ENCODE measurements around the gene DISC1. TPM values are rescaled to one million over a fixed set of nuclear protein-coding genes. Genes with fewer than 3 reads are reported as not detected.

DISC1 gene
- total RNA-seq, 1 experiment from 2014 or later: 13.5 TPM

DNA sequence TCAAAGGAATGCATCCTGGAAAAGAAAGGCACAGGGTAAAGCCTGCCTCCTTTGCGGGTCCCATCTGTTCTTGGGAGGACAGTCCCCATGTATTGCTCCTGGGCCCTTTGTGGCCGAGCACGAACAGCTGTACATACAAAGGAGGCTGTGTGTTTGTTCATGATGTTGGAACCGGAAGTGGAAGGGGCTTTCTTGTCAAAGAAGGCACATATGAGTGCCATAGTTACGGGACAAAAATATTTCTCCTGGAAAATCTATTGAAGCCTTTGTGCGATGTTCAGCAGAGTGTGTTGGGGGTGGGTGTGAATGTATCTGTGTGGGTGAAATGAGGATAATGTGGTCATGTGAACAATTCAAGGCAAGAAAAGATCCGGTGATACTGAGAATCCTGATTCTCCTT, 297.6 kb downstream of the DISC1 start:
- TF ChIP-seq, protein P1, sequence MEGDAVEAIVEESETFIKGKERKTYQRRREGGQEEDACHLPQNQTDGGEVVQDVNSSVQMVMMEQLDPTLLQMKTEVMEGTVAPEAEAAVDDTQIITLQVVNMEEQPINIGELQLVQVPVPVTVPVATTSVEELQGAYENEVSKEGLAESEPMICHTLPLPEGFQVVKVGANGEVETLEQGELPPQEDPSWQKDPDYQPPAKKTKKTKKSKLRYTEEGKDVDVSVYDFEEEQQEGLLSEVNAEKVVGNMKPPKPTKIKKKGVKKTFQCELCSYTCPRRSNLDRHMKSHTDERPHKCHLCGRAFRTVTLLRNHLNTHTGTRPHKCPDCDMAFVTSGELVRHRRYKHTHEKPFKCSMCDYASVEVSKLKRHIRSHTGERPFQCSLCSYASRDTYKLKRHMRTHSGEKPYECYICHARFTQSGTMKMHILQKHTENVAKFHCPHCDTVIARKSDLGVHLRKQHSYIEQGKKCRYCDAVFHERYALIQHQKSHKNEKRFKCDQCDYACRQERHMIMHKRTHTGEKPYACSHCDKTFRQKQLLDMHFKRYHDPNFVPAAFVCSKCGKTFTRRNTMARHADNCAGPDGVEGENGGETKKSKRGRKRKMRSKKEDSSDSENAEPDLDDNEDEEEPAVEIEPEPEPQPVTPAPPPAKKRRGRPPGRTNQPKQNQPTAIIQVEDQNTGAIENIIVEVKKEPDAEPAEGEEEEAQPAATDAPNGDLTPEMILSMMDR (IDR thresholded peaks at IDR 0.05; ENCODE audit: insufficient read depth in 1 of 2, low read depth in 1 of 2, low read length in 1 of 2, severe bottlenecking in 1 of 2, unreplicated experiment in 1 of 2): no peak
- H3K4me1 Mint-ChIP-seq (ENCODE audit: low read depth, unreplicated experiment): peaks cover 7% of the 10 kb centered on the region
- intact Hi-C loops (cut with micrococcal nuclease; ENCODE audit: unreplicated experiment): no loop called here
- Histone ChIP-seq H3K27me3 (replicated peaks; ENCODE audit: control insufficient read depth, insufficient read depth, low read length) (no peaks in the 10 kb centered on the region), H3K9me3 (no peaks in the 10 kb centered on the region), H3K4me3 (ENCODE audit: low read depth, low read length) (no peak overlapping the region), H3K36me3 (ENCODE audit: control insufficient read depth, insufficient read depth, low read length) (no peaks in the 10 kb centered on the region), H3K4me1 (no peaks in the 10 kb centered on the region)
- no peak overlapping the region for H3K4me3 Mint-ChIP-seq (ENCODE audit: unreplicated experiment)
- BruUV-seq (replicated peaks): no TSS peak
- DNase-seq: no peak
- POLR2A ChIA-PET: no interaction called here
- H3K27ac Mint-ChIP-seq (ENCODE audit: unreplicated experiment): no peak overlapping the region
- CTCF ChIA-PET: no interaction called here
- no peaks in the 10 kb centered on the region for H3K27me3 Mint-ChIP-seq (ENCODE audit: insufficient read depth, unreplicated experiment)
- no peaks in the 10 kb centered on the region for H3K36me3 Mint-ChIP-seq (ENCODE audit: insufficient read depth, unreplicated experiment)
- H3K9me3 Mint-ChIP-seq (ENCODE audit: unreplicated experiment): no peaks in the 10 kb centered on the region

DNA sequence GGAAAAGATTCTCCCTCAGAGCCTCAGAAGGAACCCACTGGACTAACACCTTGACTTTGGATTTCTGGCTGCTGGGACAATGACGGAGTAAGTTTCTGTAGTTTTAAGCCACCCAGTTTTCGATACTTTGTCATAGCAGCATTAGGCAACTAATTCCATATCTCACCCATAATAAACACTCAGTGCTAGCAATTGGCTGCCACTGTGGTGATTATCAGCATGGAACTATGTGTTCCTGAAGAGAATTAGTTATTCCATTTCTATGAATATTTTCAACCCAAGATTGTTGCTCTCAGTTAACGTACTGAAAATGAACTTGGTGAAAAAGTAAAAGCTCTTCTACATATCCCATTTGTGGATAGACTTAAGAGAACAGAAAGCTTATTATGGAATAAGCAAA, 299.3 kb downstream of the DISC1 start:
- POLR2A ChIA-PET: no interaction called here
- Mint-ChIP-seq H3K36me3 (ENCODE audit: insufficient read depth, unreplicated experiment) (no peaks in the 10 kb centered on the region), H3K4me3 (ENCODE audit: unreplicated experiment) (no peak overlapping the region), H3K9me3 (ENCODE audit: unreplicated experiment) (no peaks in the 10 kb centered on the region), H3K27me3 (ENCODE audit: insufficient read depth, unreplicated experiment) (no peaks in the 10 kb centered on the region), H3K4me1 (ENCODE audit: low read depth, unreplicated experiment) (no peaks in the 10 kb centered on the region), H3K27ac (ENCODE audit: unreplicated experiment) (no peak overlapping the region)
- Histone ChIP-seq H3K4me3 (ENCODE audit: low read depth, low read length) (no peak overlapping the region), H3K9me3 (no peaks in the 10 kb centered on the region), H3K4me1 (no peaks in the 10 kb centered on the region), H3K36me3 (ENCODE audit: control insufficient read depth, insufficient read depth, low read length) (no peaks in the 10 kb centered on the region), H3K27me3 (replicated peaks; ENCODE audit: control insufficient read depth, insufficient read depth, low read length) (no peaks in the 10 kb centered on the region)
- intact Hi-C loops (cut with micrococcal nuclease; ENCODE audit: unreplicated experiment): no loop called here
- DNase-seq: no peak
- no TSS peak for BruUV-seq (replicated peaks)
- CTCF ChIA-PET: no interaction called here
- TF ChIP-seq, protein P1 (IDR thresholded peaks at IDR 0.05; ENCODE audit: insufficient read depth in 1 of 2, low read depth in 1 of 2, low read length in 1 of 2, severe bottlenecking in 1 of 2, unreplicated experiment in 1 of 2): no peak

DNA sequence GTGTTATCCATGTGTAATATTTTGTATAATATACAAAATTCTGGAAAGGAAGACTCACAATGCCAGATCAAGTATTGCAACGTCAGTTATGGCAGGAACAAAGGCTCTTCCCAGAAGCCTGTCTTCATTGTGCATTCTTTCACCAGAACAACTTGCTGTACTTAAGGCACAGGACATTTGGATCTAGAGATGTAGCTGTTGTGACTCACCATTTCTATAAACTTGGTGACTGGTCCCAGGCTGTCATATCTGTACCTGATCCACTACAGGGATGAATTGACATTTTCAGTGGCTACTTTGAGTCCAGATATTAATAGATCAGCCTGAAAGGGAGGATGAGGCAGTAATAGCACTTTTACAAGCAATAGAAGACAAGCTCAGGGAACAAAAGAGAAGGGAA, 299.8 kb downstream of the DISC1 start:
- Mint-ChIP-seq H3K27ac (ENCODE audit: unreplicated experiment) (no peak overlapping the region), H3K9me3 (ENCODE audit: unreplicated experiment) (no peaks in the 10 kb centered on the region), H3K4me1 (ENCODE audit: low read depth, unreplicated experiment) (no peaks in the 10 kb centered on the region), H3K4me3 (ENCODE audit: unreplicated experiment) (no peak overlapping the region), H3K36me3 (ENCODE audit: insufficient read depth, unreplicated experiment) (no peaks in the 10 kb centered on the region), H3K27me3 (ENCODE audit: insufficient read depth, unreplicated experiment) (no peaks in the 10 kb centered on the region)
- Histone ChIP-seq H3K27me3 (replicated peaks; ENCODE audit: control insufficient read depth, insufficient read depth, low read length) (no peaks in the 10 kb centered on the region), H3K36me3 (ENCODE audit: control insufficient read depth, insufficient read depth, low read length) (no peaks in the 10 kb centered on the region), H3K4me3 (ENCODE audit: low read depth, low read length) (no peak overlapping the region), H3K9me3 (no peaks in the 10 kb centered on the region), H3K4me1 (no peaks in the 10 kb centered on the region)
- TF ChIP-seq, protein P1 (IDR thresholded peaks at IDR 0.05; ENCODE audit: insufficient read depth in 1 of 2, low read depth in 1 of 2, low read length in 1 of 2, severe bottlenecking in 1 of 2, unreplicated experiment in 1 of 2): no peak
- no peak for DNase-seq
- intact Hi-C loops (cut with micrococcal nuclease; ENCODE audit: unreplicated experiment): no loop called here
- CTCF ChIA-PET: no interaction called here
- POLR2A ChIA-PET: no interaction called here
- no TSS peak for BruUV-seq (replicated peaks)

Data from Caco-2 (cell line).